C1 segment of cervical spinal cord (tissue), 14 donors: ENCODE data around the gene ARHGEF19.
A peak's percentile ranks its signal among the peaks of the same experiment; 100 is the strongest.
"Not testable (repeated sequence)": the region's sequence is repeated elsewhere in the genome, so short reads cannot be mapped to it uniquely, and the experiment has no call there.

Experiments used
- DNase-seq, 14 donors: peaks; one replicate each; lab custom pipeline; 2025; lab: John Stamatoyannopoulos, UW

ARHGEF19 gene

GRCh38 chr1:16212251-16212961 lies at the start of gene ARHGEF19:
Gene ARHGEF19 (minus strand): TSS chr1:16212652. CDS start chr1:16209054, 3,598 bp downstream.
- no peak for DNase-seq

GRCh38 chr1:16262067-16262466 lies 49.6 kb upstream of the ARHGEF19 start:
- DNase-seq, result no peak

DNA sequence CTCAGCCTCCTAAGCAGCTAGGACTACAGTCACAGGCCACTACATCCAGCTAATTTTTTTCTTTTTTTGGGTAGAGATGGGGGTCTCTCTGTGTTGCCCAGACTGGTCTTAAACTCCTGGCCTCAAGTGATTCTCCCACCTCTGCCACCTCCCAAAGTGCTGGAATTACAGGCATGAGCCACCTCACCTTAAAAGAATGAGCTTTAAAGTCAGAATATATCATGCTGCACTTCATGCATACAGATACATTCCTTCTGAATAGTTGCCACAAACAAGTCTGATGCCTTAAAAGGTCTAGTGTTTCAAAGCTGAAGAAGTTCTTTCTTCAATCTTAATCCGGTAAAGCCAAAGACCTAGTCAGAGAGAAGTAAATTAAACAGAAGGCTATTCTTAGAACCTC lies 48.4 kb upstream of the ARHGEF19 start:
- no peak for DNase-seq

- no peak for DNase-seq
These were observed 46.2 kb upstream of the ARHGEF19 start for GRCh38 chr1:16258591-16259135.

GRCh38 chr1:16257968-16258367 lies 45.5 kb upstream of the ARHGEF19 start:
- DNase-seq, result no peak

DNA sequence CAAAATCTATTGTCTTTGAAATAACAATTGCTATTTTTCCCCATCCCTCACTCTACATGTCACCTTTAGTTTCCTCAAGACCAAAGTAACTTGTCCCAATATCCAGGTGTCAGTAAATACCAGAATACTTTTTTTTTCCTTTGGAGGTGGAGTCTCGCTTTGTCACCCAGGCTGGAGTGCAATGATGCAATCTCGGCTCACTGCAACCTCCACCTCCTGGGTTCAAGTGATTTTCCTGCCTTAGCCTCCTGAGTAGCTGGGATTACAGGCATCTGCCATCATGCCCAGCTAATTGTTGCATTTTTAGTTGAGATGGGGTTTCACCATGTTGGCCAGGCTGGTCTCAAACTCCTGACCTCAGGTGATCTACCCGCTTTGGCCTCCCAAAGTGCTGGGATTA lies 45.1 kb upstream of the ARHGEF19 start:
- DNase-seq, result not testable (repeated sequence)

GRCh38 chr1:16256478-16256877 lies 44.0 kb upstream of the ARHGEF19 start:
- no peak for DNase-seq

- DNase-seq, result no peak
These were observed 41.9 kb upstream of the ARHGEF19 start for GRCh38 chr1:16254263-16254928.

DNA sequence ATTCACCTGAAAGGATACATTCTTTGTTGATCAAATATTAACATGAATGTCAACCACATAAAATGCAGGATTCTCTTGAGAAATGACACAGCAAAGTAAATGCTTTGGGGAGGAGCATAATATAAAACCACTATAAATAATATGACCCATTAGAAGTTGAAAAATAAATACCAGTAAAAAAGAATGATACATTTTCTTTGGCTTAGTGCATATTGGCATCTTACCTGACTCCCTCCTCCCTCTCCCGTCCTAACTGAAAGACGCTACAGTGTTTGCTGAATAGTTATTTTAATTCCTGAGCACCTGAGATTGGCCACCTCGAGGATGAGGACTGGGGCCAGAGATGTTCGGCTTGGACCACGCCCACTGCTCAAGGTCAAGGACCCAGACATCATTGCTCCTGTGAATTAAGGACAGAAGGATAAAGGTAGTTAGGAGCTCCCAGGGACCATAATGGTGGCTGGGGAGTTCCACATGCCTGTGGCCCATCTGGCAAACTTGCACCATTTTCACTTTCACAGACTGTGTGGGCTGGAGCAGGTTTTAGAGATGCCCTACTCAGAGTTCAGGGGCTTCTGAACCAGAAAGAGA lies 41.0 kb upstream of the ARHGEF19 start:
- DNase-seq, result no peak

- no peak for DNase-seq
These were observed 40.5 kb upstream of the ARHGEF19 start for GRCh38 chr1:16252912-16253311.

- no peak for DNase-seq
These were observed 38.9 kb upstream of the ARHGEF19 start for GRCh38 chr1:16251381-16251780.

DNA sequence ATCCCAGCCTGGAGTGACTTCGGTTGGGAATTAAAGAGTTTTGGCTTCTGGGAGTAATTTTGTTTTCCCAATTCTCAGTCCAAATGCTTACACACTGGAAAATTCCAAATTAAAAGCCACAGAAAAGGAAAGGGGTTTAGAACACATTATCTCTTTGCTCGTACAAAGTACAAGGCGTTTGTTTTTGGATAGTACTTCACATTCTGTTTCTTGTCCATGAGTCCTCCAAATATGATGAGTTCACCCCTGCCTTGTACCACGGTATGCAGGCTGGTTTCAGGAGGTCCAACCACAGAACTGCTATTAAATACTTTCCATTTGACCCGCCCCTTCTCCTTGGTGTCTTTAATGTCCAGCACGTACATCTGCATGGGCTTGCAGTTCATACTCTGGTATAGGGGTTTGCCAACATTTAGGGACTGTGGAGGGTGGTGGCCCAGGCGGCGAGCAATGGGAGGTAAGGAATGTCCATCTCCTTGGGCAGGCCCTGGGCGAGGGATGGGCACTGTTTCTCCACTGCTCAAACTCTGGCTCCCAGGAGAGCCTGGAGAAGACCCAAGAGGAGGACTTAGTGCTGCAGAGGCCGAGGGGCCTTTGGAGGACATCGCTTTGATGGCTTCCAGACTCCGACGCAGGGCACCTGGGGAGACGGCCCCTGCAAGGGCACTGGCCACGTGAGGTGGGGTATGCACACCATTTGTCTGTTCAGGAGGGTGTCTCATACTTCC lies 38.2 kb upstream of the ARHGEF19 start:
- DNase-seq, result no peak

- DNase-seq, result no peak
These were observed 37.3 kb upstream of the ARHGEF19 start for GRCh38 chr1:16249596-16250241.

GRCh38 chr1:16248603-16249516 lies 36.4 kb upstream of the ARHGEF19 start:
- peak in 12 of 14 donors; percentile 28 to 92 (median 62) for DNase-seq

DNA sequence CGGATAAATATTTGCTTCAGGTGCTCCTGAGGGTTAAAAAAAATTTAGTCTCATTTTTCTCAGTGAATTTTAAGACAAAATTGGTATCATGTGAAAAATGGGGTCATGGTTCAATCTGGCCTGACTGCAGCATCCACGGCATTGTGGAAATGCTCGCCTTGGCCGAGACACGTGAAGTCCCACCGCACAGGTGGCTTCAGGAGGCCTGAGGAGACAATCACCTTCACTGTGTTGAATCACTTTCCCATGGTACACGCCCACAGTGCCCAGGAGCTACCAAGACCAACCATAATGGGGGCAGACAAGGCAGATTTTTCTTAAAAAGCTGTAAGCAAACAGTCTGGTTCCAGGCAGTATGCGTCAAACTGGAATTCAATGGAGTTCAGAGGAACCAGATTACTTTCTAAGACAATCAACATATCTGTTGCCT lies 35.6 kb upstream of the ARHGEF19 start:
- peak in 1 of 14 donors; percentile 21 for DNase-seq

GRCh38 chr1:16247441-16247840 lies 35.0 kb upstream of the ARHGEF19 start:
- DNase-seq, result no peak

DNA sequence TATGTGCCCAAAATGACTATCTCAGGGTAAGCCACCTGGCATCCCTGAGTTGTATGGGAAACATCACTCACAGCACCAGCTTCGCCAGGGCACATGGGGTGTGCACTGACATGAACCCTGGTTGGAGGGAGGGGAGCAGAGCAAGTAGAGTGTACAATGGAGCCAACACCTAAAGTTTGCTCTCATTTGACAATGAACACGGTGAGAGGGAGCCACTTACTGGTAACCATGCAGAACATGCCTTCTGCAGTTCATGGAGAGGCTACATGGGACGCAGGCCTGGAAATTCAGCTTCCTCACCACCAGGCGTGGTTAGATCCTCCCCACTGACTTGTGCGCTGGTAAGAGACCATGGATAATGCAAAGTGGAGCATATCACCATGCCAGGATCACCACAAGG lies 34.5 kb upstream of the ARHGEF19 start:
- DNase-seq, result peak in 1 of 14 donors; percentile 53

GRCh38 chr1:16246239-16246638 lies 33.8 kb upstream of the ARHGEF19 start:
- DNase-seq, result not testable (repeated sequence)

GRCh38 chr1:16245476-16246196 lies 33.2 kb upstream of the ARHGEF19 start:
- no peak for DNase-seq
